ENCODE measurements around the gene CCDC9. TPM values are rescaled to one million over a fixed set of nuclear protein-coding genes. Genes with fewer than 3 reads are reported as not detected.

CCDC9 gene
- total and polyA plus RNA-seq, 2 of the 13 experiments (the other 11 are each of a cell fraction or from before 2014, with no cell fraction given) = 2.9 to 6.3 TPM

DNA sequence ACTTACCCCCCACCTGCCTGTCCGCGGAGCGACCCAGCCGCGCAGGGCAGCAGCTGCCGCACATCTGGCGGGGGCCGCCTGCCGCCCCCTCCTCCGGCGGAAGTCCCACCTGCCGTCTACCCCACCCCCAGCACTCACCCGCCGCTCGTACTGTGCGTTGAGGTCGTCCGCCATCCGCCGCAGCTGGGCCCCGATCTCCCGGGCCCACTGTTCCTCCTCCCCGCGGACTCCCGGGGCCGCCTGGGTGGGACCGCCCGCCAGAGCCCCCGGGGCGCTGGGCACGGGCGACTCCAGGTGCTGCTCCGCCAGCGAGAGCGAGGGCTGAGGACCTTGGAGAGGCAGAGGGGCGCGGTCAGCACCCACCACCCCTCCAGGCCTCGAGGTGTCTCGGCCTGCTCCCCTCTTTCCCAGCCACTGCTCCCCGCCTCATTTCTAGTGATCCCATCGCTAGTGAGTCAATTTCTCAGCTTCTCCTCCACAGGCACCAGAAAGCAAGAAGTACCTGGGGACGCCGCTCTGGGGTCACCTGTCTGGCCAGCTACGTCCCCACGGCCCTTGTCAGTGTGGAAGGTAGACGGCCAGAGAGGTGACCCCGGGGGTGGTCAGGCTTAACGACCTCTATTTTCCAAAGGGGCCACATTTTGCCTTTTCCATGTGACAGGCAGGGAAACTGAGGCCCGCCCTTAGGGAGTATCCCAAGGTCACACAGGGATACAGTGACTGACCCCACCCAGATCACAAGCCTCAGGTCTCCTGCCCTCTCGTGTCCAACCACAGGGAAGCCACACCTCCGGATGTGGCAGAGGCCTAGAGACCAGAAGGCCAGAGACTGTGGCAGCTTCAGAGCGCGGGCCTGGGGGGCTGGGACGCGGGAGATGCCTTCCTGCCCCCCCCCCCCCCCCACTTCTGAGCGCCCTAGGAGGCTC is 29.6 kb upstream of the CCDC9 start (continued):
- TF ChIP-seq ZFP90 (CRISPR knock-in tag; IDR thresholded peaks at IDR 0.05; ENCODE audit: borderline replicate concordance) = peak; percentile 70; the same call in 1 of the 2 replicates
- peak; percentile 71; the same call in 1 of the 2 replicates for TF ChIP-seq FIP1L1 (IDR thresholded peaks at IDR 0.05; ENCODE audit: borderline replicate concordance, insufficient read depth, low read depth, low read length)
- TF ChIP-seq ZNF235 (CRISPR knock-in tag; IDR thresholded peaks at IDR 0.05; ENCODE audit: borderline replicate concordance) = peak; percentile 80; the same call in 1 of the 2 replicates
- 0 out of 2 replicates have a peak, but pooled peaks have one; percentile 24 for TF ChIP-seq ZNF777 (CRISPR knock-in tag; IDR thresholded peaks at IDR 0.05)
- no peak for TF ChIP-seq LCORL (IDR thresholded peaks at IDR 0.05)
- TF ChIP-seq LCORL (CRISPR knock-in tag; IDR thresholded peaks at IDR 0.05) = peak; percentile 51
- TF ChIP-seq, protein P1, sequence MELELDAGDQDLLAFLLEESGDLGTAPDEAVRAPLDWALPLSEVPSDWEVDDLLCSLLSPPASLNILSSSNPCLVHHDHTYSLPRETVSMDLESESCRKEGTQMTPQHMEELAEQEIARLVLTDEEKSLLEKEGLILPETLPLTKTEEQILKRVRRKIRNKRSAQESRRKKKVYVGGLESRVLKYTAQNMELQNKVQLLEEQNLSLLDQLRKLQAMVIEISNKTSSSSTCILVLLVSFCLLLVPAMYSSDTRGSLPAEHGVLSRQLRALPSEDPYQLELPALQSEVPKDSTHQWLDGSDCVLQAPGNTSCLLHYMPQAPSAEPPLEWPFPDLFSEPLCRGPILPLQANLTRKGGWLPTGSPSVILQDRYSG (CRISPR knock-in tag; IDR thresholded peaks at IDR 0.05) = 0 out of 2 replicates have a peak, but pooled peaks have one; percentile 43
- TF ChIP-seq SATB2 (CRISPR knock-in tag; IDR thresholded peaks at IDR 0.05) = 0 out of 2 replicates have a peak, but pooled peaks have one; percentile 15
- TF ChIP-seq ZIK1 (CRISPR knock-in tag; IDR thresholded peaks at IDR 0.05; ENCODE audit: borderline replicate concordance, low read depth) = 0 out of 2 replicates have a peak, but pooled peaks have one; percentile 14
- peak; percentile 7 for TF ChIP-seq CBX1 (IDR thresholded peaks at IDR 0.05; ENCODE audit: low read depth)
- TF ChIP-seq, protein P2, sequence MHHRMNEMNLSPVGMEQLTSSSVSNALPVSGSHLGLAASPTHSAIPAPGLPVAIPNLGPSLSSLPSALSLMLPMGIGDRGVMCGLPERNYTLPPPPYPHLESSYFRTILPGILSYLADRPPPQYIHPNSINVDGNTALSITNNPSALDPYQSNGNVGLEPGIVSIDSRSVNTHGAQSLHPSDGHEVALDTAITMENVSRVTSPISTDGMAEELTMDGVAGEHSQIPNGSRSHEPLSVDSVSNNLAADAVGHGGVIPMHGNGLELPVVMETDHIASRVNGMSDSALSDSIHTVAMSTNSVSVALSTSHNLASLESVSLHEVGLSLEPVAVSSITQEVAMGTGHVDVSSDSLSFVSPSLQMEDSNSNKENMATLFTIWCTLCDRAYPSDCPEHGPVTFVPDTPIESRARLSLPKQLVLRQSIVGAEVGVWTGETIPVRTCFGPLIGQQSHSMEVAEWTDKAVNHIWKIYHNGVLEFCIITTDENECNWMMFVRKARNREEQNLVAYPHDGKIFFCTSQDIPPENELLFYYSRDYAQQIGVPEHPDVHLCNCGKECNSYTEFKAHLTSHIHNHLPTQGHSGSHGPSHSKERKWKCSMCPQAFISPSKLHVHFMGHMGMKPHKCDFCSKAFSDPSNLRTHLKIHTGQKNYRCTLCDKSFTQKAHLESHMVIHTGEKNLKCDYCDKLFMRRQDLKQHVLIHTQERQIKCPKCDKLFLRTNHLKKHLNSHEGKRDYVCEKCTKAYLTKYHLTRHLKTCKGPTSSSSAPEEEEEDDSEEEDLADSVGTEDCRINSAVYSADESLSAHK (CRISPR knock-in tag; IDR thresholded peaks at IDR 0.05; ENCODE audit: borderline replicate concordance) = no peak
- TF ChIP-seq ZNF225 (CRISPR knock-in tag; IDR thresholded peaks at IDR 0.05) = peak; percentile 18; the same call in 1 of the 2 replicates
- TF ChIP-seq RBM39 (IDR thresholded peaks at IDR 0.05; ENCODE audit: low read depth, low read length, poor library complexity, severe bottlenecking) = peak; percentile 96
- TF ChIP-seq AHR (CRISPR knock-in tag; IDR thresholded peaks at IDR 0.05) = peak; percentile 22; the same call in 1 of the 2 replicates
- TF ChIP-seq, protein P3, sequence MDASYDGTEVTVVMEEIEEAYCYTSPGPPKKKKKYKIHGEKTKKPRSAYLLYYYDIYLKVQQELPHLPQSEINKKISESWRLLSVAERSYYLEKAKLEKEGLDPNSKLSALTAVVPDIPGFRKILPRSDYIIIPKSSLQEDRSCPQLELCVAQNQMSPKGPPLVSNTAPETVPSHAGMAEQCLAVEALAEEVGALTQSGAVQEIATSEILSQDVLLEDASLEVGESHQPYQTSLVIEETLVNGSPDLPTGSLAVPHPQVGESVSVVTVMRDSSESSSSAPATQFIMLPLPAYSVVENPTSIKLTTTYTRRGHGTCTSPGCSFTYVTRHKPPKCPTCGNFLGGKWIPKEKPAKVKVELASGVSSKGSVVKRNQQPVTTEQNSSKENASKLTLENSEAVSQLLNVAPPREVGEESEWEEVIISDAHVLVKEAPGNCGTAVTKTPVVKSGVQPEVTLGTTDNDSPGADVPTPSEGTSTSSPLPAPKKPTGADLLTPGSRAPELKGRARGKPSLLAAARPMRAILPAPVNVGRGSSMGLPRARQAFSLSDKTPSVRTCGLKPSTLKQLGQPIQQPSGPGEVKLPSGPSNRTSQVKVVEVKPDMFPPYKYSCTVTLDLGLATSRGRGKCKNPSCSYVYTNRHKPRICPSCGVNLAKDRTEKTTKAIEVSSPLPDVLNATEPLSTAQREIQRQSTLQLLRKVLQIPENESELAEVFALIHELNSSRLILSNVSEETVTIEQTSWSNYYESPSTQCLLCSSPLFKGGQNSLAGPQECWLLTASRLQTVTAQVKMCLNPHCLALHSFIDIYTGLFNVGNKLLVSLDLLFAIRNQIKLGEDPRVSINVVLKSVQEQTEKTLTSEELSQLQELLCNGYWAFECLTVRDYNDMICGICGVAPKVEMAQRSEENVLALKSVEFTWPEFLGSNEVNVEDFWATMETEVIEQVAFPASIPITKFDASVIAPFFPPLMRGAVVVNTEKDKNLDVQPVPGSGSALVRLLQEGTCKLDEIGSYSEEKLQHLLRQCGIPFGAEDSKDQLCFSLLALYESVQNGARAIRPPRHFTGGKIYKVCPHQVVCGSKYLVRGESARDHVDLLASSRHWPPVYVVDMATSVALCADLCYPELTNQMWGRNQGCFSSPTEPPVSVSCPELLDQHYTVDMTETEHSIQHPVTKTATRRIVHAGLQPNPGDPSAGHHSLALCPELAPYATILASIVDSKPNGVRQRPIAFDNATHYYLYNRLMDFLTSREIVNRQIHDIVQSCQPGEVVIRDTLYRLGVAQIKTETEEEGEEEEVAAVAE (CRISPR knock-in tag; IDR thresholded peaks at IDR 0.05; ENCODE audit: borderline replicate concordance) = peak; percentile 33; the same call in 1 of the 2 replicates
- peak; percentile 49; the same call in 1 of the 2 replicates for TF ChIP-seq YEATS4 (CRISPR knock-in tag; IDR thresholded peaks at IDR 0.05; ENCODE audit: borderline replicate concordance)
- TF ChIP-seq ZNF839 (CRISPR knock-in tag; IDR thresholded peaks at IDR 0.05; ENCODE audit: borderline replicate concordance) = 0 out of 2 replicates have a peak, but pooled peaks have one; percentile 16
- no peak for TF ChIP-seq SNAPC2 (CRISPR knock-in tag; IDR thresholded peaks at IDR 0.05)
- peak; percentile 30 for TF ChIP-seq NFYC (CRISPR knock-in tag; IDR thresholded peaks at IDR 0.05)
- 0 out of 4 replicates have a peak, but pooled peaks of 1 of the 2 experiments have one; percentile 2 for TF ChIP-seq KLF16 (CRISPR knock-in tag; IDR thresholded peaks at IDR 0.05)
- TF ChIP-seq NCOA2 (CRISPR knock-in tag; IDR thresholded peaks at IDR 0.05) = peak; percentile 54; the same call in 1 of the 2 replicates
